Measurements from ENCODE around the gene PNPLA2.

GRCh38 chr11:794013-794765 lies 24.5 kb upstream of the PNPLA2 start:
- TF ChIP-seq CTCF (conservative IDR thresholded peaks at IDR 0.05; ENCODE audit: low read length) = no peak
- TF ChIP-seq EZH2phosphoT487 (IDR thresholded peaks at IDR 0.05; ENCODE audit: borderline replicate concordance, low read depth, low read length) = no peak
